ENCODE measurements around the gene GPR146. TPM values are rescaled to one million over a fixed set of nuclear protein-coding genes. Genes with fewer than 3 reads are reported as not detected.

Gene GPR146
- total and polyA plus RNA-seq, 2 of the 13 experiments (the other 11 are each of a cell fraction or from before 2014, with no cell fraction given), result 2.0 to 15.9 TPM

GRCh38 chr7:1095621-1096155, 51.3 kb downstream of the GPR146 start:
- ChIA-PET POLR2A (interaction anchor here (1.5 kb wide), 1 partner anchor 61 kb away, joined by 5 read pairs; no protein-coding TSS in a partner anchor), CTCF (ENCODE audit: low intra/inter-chr PET ratio, low total read pairs) (no interaction called here)
- peak overlapping the region; percentile 36; the same call in 1 of the 2 replicates for H3K4me2 ChIP-seq (ENCODE audit: low read depth, low read length)
- in situ Hi-C loops (cut with HindIII; ENCODE audit: extremely low pct_ligation_motif_present, low pct_unique_long_range_greater_than_20kb), result no loop called here
- no peak overlapping the region for H3K4me3 ChIP-seq (replicated peaks in 1 of 3; ENCODE audit: insufficient read depth in 1 of 3, low read depth in 2 of 3, low read length in 3 of 3)
- ATAC-seq, result no peak
- 0 out of 2 replicates have a peak, but pooled peaks have one; percentile 25 for TF ChIP-seq NCOA1 (CRISPR knock-in tag; IDR thresholded peaks at IDR 0.05)
- TF ChIP-seq HNRNPLL (IDR thresholded peaks at IDR 0.05; ENCODE audit: low read depth, low read length, poor library complexity, severe bottlenecking), result peak; percentile 26
- TF ChIP-seq UBTF (CRISPR knock-in tag; IDR thresholded peaks at IDR 0.05), result 0 out of 2 replicates have a peak, but pooled peaks have one; percentile 27
- 0 out of 2 replicates have a peak, but pooled peaks have one; percentile 36 for TF ChIP-seq SMAD1 (CRISPR knock-in tag; IDR thresholded peaks at IDR 0.05; ENCODE audit: borderline replicate concordance, low read depth)
- no peak for TF ChIP-seq CC2D1A (CRISPR knock-in tag; IDR thresholded peaks at IDR 0.05)
- no peak overlapping the region for H3K9ac ChIP-seq (ENCODE audit: insufficient read depth, low read depth, low read length)
- DNase-seq (ENCODE audit: low spot score), result no peak
- no peaks in the 10 kb centered on the region for H3K9me3 ChIP-seq (ENCODE audit: low read length)
- peak overlapping the region; percentile 55 for H3K27ac ChIP-seq (ENCODE audit: extremely low read length, insufficient read depth, low read length)
- FAIRE-seq, result no peak
- no peak overlapping the region for H2AFZ ChIP-seq (ENCODE audit: low read length)
- 95% methylated on average over 18 of the region's 23 CpGs for WGBS (ENCODE audit: low lambda C conversion rate)
- peaks cover 46% of the 10 kb centered on the region for H3K4me1 ChIP-seq (ENCODE audit: insufficient read depth, low read length)
- H3K79me2 ChIP-seq (ENCODE audit: insufficient read depth, low read length), result peaks cover 30% of the 10 kb centered on the region
- peaks cover 21 to 35% of the 10 kb centered on the region in 2 experiments; a peak in 4 of 5 replicates for H3K36me3 ChIP-seq (replicated peaks in 1 of 2; ENCODE audit: control insufficient read depth in 1 of 2, insufficient read depth in 2 of 2, low read length in 2 of 2)
- H4K20me1 ChIP-seq (ENCODE audit: insufficient read depth, low read length), result no peaks in the 10 kb centered on the region
- intact Hi-C loops (cut with micrococcal nuclease; ENCODE audit: unreplicated experiment), result no loop called here
- H3K27me3 ChIP-seq (ENCODE audit: control insufficient read depth in 1 of 2, insufficient read depth in 2 of 2, low read length in 2 of 2), result no peaks in the 10 kb centered on the region
- no TSS peak for BruUV-seq (replicated peaks)

All from HepG2 (cell line).